GM12878 (cell line): ENCODE data around the gene DXO.

Experiments
- BMI1 ChIP-seq: fragments of 450-650 bp; IDR thresholded peaks from 2 replicates; pipeline ENCODE4 v1.6.1; 2016; ENCODE audit warnings: mild to moderate bottlenecking, moderate library complexity, borderline replicate concordance
- EGR1 ChIP-seq, 2 experiments: IDR thresholded peaks; 1 replicate in 1 of 2; 2 replicates in 1 of 2; pipeline ENCODE4 v1.6.1; 2011 to 2012; ENCODE audit warnings: low read depth in 2 of 2, low read length in 2 of 2, borderline replicate concordance in 1 of 2, mild to moderate bottlenecking in 1 of 2, moderate library complexity in 1 of 2
- EP300 ChIP-seq, 2 experiments: fragments of 150-350 bp in 1 of 2; IDR thresholded peaks; 2 replicates each; pipeline ENCODE4 v1.6.1; 2011 to 2012; ENCODE audit warnings: low read depth in 2 of 2, low read length in 2 of 2, borderline replicate concordance in 1 of 2, improper control_type of control experiment in 1 of 2, inconsistent platforms in 1 of 2; ENCODE audit not compliant: control insufficient read depth in 1 of 2
- NFYB ChIP-seq: IDR thresholded peaks from 2 replicates; pipeline ENCODE4 v1.6.1; 2011; ENCODE audit warnings: low read depth, mild to moderate bottlenecking, low read length, improper control_type of control experiment, moderate library complexity; ENCODE audit not compliant: insufficient read depth
- POLR2A ChIP-seq: IDR thresholded peaks from 2 replicates; pipeline ENCODE4 v1.6.1; 2011; ENCODE audit warnings: low read depth, mild to moderate bottlenecking, low read length
- SIX5 ChIP-seq: IDR thresholded peaks from 2 replicates; pipeline ENCODE4 v1.6.1; 2011; ENCODE audit warnings: mild to moderate bottlenecking, low read depth, low read length, moderate library complexity; ENCODE audit not compliant: severe bottlenecking
- SP1 ChIP-seq: IDR thresholded peaks from one replicate; pipeline ENCODE4 v1.6.1; 2011; ENCODE audit warnings: low read depth, low read length
- SREBF1 ChIP-seq: IDR thresholded peaks from 2 replicates; pipeline ENCODE4 v1.6.1; 2012; ENCODE audit warnings: mild to moderate bottlenecking, low read length
- ZNF274 ChIP-seq: IDR thresholded peaks from one replicate; pipeline ENCODE4 v1.8.0; 2011; ENCODE audit not compliant: insufficient read length, insufficient read depth
- TF ChIP-seq, protein P1 (sequence below), 3 experiments: IDR thresholded peaks in 2 of 3; conservative IDR thresholded peaks in 1 of 3; 2 replicates each; pipeline ENCODE4 v1.5.1; 2011; ENCODE audit warnings: low read depth in 3 of 3, low read length in 3 of 3, mild to moderate bottlenecking in 3 of 3, control low read depth in 2 of 3, moderate library complexity in 2 of 3, inconsistent platforms in 1 of 3, mixed read lengths in 1 of 3; ENCODE audit not compliant: control insufficient read depth in 2 of 3, insufficient read depth in 1 of 3; ENCODE audit errors: extremely low read depth in 1 of 3
- TF ChIP-seq, protein P2 (sequence below): fragments of 450-650 bp; IDR thresholded peaks from 2 replicates; pipeline ENCODE4 v1.6.1; 2017; ENCODE audit warnings: mild to moderate bottlenecking, moderate library complexity

DNA sequence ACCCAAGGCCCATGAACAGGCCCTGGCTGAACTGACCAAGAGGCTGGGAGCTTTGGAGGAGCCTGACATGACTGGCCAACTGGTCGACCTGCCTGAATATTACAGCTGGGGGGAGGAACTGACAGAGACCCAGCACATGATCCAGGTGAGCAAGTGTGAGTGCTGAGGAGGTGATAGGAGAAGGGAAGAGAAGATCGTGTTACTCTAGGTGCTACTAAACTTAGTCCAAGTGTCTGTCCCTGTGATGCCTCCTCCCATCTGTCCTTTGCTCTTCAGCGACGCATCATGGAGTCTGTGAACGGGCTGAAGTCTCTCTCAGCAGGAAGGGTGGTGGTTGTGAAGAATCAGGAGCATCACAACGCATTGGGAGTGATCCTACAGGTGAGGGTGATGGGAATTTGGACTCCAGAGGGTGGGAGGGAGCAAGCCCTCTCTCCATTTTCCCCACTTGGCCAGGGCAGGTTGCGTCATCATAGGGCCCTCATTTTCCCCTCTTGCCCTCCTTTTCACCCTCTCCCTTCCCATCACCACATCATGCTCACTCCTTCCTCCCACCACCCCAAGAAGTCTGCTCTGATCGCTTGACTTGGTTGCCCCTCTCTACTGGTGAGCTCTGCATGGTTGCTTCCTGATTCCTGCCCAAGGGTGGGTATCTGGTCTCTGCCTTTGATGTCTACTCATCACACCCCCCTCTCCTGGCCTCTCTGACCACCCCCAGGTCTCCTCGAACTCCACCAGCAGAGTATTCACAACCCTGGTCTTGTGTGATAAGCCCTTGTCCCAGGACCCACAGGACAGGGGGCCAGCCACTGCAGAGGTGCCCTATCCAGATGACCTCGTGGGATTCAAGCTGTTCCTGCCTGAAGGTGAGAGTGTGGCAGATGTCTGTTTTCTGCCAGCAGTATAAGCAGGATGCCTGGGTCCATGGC lies 4.7 kb downstream of the DXO start:
- TF ChIP-seq, protein P1, sequence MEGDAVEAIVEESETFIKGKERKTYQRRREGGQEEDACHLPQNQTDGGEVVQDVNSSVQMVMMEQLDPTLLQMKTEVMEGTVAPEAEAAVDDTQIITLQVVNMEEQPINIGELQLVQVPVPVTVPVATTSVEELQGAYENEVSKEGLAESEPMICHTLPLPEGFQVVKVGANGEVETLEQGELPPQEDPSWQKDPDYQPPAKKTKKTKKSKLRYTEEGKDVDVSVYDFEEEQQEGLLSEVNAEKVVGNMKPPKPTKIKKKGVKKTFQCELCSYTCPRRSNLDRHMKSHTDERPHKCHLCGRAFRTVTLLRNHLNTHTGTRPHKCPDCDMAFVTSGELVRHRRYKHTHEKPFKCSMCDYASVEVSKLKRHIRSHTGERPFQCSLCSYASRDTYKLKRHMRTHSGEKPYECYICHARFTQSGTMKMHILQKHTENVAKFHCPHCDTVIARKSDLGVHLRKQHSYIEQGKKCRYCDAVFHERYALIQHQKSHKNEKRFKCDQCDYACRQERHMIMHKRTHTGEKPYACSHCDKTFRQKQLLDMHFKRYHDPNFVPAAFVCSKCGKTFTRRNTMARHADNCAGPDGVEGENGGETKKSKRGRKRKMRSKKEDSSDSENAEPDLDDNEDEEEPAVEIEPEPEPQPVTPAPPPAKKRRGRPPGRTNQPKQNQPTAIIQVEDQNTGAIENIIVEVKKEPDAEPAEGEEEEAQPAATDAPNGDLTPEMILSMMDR (IDR thresholded peaks at IDR 0.05 in 2 of 3, conservative IDR thresholded peaks at IDR 0.05 in 1 of 3; ENCODE audit: control insufficient read depth in 2 of 3, extremely low read depth in 1 of 3, insufficient read depth in 1 of 3, low read depth in 3 of 3, low read length in 3 of 3) = no peak
- TF ChIP-seq EGR1 (IDR thresholded peaks at IDR 0.05; ENCODE audit: borderline replicate concordance in 1 of 2, low read depth in 2 of 2, low read length in 2 of 2) = no peak
- no peak for TF ChIP-seq ZNF274
- TF ChIP-seq BMI1 = no peak
- no peak for TF ChIP-seq SP1
- TF ChIP-seq SIX5 = no peak
- no peak for TF ChIP-seq SREBF1
- no peak; the same call in 1 of the 2 replicates for TF ChIP-seq POLR2A
- TF ChIP-seq NFYB = no peak
- TF ChIP-seq EP300 (IDR thresholded peaks at IDR 0.05; ENCODE audit: borderline replicate concordance in 1 of 2, control insufficient read depth in 1 of 2, low read depth in 2 of 2, low read length in 2 of 2) = no peak
- TF ChIP-seq, protein P2, sequence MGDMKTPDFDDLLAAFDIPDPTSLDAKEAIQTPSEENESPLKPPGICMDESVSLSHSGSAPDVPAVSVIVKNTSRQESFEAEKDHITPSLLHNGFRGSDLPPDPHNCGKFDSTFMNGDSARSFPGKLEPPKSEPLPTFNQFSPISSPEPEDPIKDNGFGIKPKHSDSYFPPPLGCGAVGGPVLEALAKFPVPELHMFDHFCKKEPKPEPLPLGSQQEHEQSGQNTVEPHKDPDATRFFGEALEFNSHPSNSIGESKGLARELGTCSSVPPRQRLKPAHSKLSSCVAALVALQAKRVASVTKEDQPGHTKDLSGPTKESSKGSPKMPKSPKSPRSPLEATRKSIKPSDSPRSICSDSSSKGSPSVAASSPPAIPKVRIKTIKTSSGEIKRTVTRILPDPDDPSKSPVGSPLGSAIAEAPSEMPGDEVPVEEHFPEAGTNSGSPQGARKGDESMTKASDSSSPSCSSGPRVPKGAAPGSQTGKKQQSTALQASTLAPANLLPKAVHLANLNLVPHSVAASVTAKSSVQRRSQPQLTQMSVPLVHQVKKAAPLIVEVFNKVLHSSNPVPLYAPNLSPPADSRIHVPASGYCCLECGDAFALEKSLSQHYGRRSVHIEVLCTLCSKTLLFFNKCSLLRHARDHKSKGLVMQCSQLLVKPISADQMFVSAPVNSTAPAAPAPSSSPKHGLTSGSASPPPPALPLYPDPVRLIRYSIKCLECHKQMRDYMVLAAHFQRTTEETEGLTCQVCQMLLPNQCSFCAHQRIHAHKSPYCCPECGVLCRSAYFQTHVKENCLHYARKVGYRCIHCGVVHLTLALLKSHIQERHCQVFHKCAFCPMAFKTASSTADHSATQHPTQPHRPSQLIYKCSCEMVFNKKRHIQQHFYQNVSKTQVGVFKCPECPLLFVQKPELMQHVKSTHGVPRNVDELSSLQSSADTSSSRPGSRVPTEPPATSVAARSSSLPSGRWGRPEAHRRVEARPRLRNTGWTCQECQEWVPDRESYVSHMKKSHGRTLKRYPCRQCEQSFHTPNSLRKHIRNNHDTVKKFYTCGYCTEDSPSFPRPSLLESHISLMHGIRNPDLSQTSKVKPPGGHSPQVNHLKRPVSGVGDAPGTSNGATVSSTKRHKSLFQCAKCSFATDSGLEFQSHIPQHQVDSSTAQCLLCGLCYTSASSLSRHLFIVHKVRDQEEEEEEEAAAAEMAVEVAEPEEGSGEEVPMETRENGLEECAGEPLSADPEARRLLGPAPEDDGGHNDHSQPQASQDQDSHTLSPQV = no peak
